HG02610 (cell line): ENCODE measurements around the gene PHACTR1.

ENCODE experiments used
- ATAC-seq: cut with Tn5 transposase; IDR thresholded peaks from one replicate; pipeline ENCODE4 v1.9.1; 2021; ENCODE audit warnings: mild to moderate bottlenecking, moderate library complexity; ENCODE audit not compliant: unreplicated experiment

PHACTR1 gene

GRCh38 chr6:13273202-13273930 is 556.8 kb downstream of the PHACTR1 start:
- ATAC-seq, result no peak

GRCh38 chr6:13273931-13274706 is 557.6 kb downstream of the PHACTR1 start:
- ATAC-seq, result peak; percentile 56

GRCh38 chr6:13274707-13275434 is 558.3 kb downstream of the PHACTR1 start:
- no peak for ATAC-seq

- ATAC-seq, result no peak
Observed at GRCh38 chr6:13275435-13275989, 558.9 kb downstream of the PHACTR1 start.

GRCh38 chr6:13277231-13277630 is 560.7 kb downstream of the PHACTR1 start:
- ATAC-seq, result no peak

- no peak for ATAC-seq
Observed at GRCh38 chr6:13278164-13278563, 561.6 kb downstream of the PHACTR1 start.

GRCh38 chr6:13278991-13279390 is 562.4 kb downstream of the PHACTR1 start:
- no peak for ATAC-seq

GRCh38 chr6:13280254-13280653 is 563.7 kb downstream of the PHACTR1 start:
- no peak for ATAC-seq

- ATAC-seq, result no peak
Observed at GRCh38 chr6:13281686-13282085, 565.1 kb downstream of the PHACTR1 start.

GRCh38 chr6:13282393-13283069 is 566.0 kb downstream of the PHACTR1 start:
- no peak for ATAC-seq

- no peak for ATAC-seq
Observed at GRCh38 chr6:13283331-13283730, 566.8 kb downstream of the PHACTR1 start.

- no peak for ATAC-seq
Observed at GRCh38 chr6:13284646-13285045, 568.1 kb downstream of the PHACTR1 start.

GRCh38 chr6:13285705-13286104 is 569.1 kb downstream of the PHACTR1 start:
- ATAC-seq, result no peak

GRCh38 chr6:13286181-13286580 is 569.6 kb downstream of the PHACTR1 start:
- no peak for ATAC-seq

- ATAC-seq, result no peak
Observed at GRCh38 chr6:13287104-13287503, 570.5 kb downstream of the PHACTR1 start.

- ATAC-seq, result no peak
Observed at GRCh38 chr6:13288481-13288880, 571.9 kb downstream of the PHACTR1 start.

- no peak for ATAC-seq
Observed at GRCh38 chr6:13288969-13289391, 572.4 kb downstream of the PHACTR1 start.

GRCh38 chr6:13289789-13290318 is 573.3 kb downstream of the PHACTR1 start:
- no peak for ATAC-seq

- no peak for ATAC-seq
Observed at GRCh38 chr6:13290335-13290734, 573.8 kb downstream of the PHACTR1 start.

GRCh38 chr6:13292774-13293173 is 576.2 kb downstream of the PHACTR1 start:
- no peak for ATAC-seq
